ENCODE results near the gene ADPRS.

Gene ADPRS

DNA sequence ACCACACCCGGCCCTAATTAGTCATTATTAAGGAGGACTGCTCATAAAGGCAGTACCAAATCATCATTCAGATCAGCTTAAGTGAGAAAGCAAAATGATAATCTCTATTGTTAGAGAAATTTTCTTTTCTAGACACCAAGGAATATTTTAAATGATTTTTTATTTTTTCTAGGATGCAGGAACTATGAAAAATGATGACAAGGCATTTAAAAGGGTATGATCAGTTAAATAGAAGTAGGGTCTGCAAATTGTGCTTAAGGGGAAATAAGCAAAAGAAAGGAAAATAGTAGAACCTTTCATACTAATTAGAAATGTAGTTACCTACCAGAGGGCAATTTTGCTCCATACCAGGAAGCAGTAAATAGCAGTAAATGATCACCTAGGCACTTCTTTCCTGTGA, 26.4 kb upstream of the ADPRS start:
- no peak for TF ChIP-seq CTCF (IDR thresholded peaks at IDR 0.05; ENCODE audit: insufficient read depth, low read length, poor library complexity, severe bottlenecking)
- Histone ChIP-seq H3K36me3 (ENCODE audit: control insufficient read depth, insufficient read depth, low read length) (no peaks in the 10 kb centered on the region), H3K27me3 (replicated peaks; ENCODE audit: control insufficient read depth, insufficient read depth, low read length) (no peaks in the 10 kb centered on the region), H3K4me3 (replicated peaks; ENCODE audit: low read depth, low read length) (no peak overlapping the region)
- DNase-seq (ENCODE audit: extremely low read depth, insufficient read length) = no peak

GRCh38 chr1:36067871-36068270, 20.8 kb upstream of the ADPRS start:
- no peak overlapping the region for H3K4me3 ChIP-seq (replicated peaks; ENCODE audit: low read depth, low read length)
- no peaks in the 10 kb centered on the region for H3K36me3 ChIP-seq (ENCODE audit: control insufficient read depth, insufficient read depth, low read length)
- no peak for DNase-seq (ENCODE audit: extremely low read depth, insufficient read length)
- no peak for TF ChIP-seq CTCF (IDR thresholded peaks at IDR 0.05; ENCODE audit: insufficient read depth, low read length, poor library complexity, severe bottlenecking)
- H3K27me3 ChIP-seq (replicated peaks; ENCODE audit: control insufficient read depth, insufficient read depth, low read length) = no peaks in the 10 kb centered on the region

- TF ChIP-seq CTCF (IDR thresholded peaks at IDR 0.05; ENCODE audit: insufficient read depth, low read length, poor library complexity, severe bottlenecking) = no peak
- H3K36me3 ChIP-seq (ENCODE audit: control insufficient read depth, insufficient read depth, low read length) = no peaks in the 10 kb centered on the region
- no peak overlapping the region for H3K4me3 ChIP-seq (replicated peaks; ENCODE audit: low read depth, low read length)
- DNase-seq (ENCODE audit: extremely low read depth, insufficient read length) = no peak
- no peaks in the 10 kb centered on the region for H3K27me3 ChIP-seq (replicated peaks; ENCODE audit: control insufficient read depth, insufficient read depth, low read length)
These were observed 19.8 kb upstream of the ADPRS start for GRCh38 chr1:36068866-36069265.

- no peaks in the 10 kb centered on the region for H3K36me3 ChIP-seq (ENCODE audit: control insufficient read depth, insufficient read depth, low read length)
- DNase-seq (ENCODE audit: extremely low read depth, insufficient read length) = no peak
- no peaks in the 10 kb centered on the region for H3K27me3 ChIP-seq (replicated peaks; ENCODE audit: control insufficient read depth, insufficient read depth, low read length)
- no peak overlapping the region for H3K4me3 ChIP-seq (replicated peaks; ENCODE audit: low read depth, low read length)
- TF ChIP-seq CTCF (IDR thresholded peaks at IDR 0.05; ENCODE audit: insufficient read depth, low read length, poor library complexity, severe bottlenecking) = no peak
These were observed 18.3 kb upstream of the ADPRS start for GRCh38 chr1:36070349-36070748.

DNA sequence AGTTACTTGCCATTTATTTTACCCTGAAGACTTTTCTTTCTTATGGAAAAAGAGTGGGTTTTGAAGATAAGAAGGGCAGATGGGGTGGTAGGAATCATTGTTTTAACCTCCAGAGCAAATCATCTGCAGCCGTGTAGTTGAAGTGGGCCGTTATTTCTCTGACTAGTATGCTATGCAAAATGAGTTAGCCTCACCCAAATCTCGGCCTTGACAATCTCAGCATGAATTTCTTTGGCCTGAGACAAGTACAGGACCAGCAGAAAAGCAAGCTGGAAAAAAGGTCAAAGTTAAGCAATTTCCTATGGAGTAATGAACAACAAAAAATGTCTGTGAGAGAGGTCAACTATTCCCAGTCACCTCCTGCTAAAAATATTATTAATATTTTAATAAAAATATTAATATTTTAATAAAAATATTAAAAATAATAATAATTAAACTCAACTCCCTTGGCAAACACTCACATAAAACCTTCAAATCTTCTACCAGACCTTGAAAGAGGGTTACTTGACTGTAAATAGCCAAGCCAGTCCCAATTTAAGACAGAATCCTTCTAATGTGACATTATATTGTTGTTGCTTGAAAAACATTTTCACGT, 11.6 kb upstream of the ADPRS start:
- no peaks in the 10 kb centered on the region for H3K36me3 ChIP-seq (ENCODE audit: control insufficient read depth, insufficient read depth, low read length)
- DNase-seq (ENCODE audit: extremely low read depth, insufficient read length) = no peak
- no peak for TF ChIP-seq CTCF (IDR thresholded peaks at IDR 0.05; ENCODE audit: insufficient read depth, low read length, poor library complexity, severe bottlenecking)
- no peak overlapping the region for H3K4me3 ChIP-seq (replicated peaks; ENCODE audit: low read depth, low read length)
- no peaks in the 10 kb centered on the region for H3K27me3 ChIP-seq (replicated peaks; ENCODE audit: control insufficient read depth, insufficient read depth, low read length)

DNA sequence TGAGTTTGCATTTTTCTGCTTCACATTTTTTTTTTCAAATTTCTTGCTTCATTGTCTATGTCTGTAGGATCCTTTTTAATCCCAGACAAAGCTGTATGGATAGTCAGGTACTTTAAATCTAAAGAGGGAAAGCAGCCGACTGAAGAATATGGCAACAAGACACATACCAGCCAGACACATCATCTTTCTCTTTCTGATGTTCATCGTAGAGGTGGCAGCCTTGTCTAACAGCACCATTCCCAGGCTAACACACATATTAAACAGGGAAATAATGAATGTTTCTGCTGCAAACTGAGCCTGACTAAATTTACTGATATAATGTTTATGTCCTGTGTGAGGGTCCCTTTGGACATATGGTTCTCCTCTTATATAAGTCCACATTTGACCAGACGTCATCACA, 8.5 kb upstream of the ADPRS start:
- TF ChIP-seq CTCF (IDR thresholded peaks at IDR 0.05; ENCODE audit: insufficient read depth, low read length, poor library complexity, severe bottlenecking) = no peak
- no peak for DNase-seq (ENCODE audit: extremely low read depth, insufficient read length)
- H3K27me3 ChIP-seq (replicated peaks; ENCODE audit: control insufficient read depth, insufficient read depth, low read length) = no peaks in the 10 kb centered on the region
- no peak overlapping the region for H3K4me3 ChIP-seq (replicated peaks; ENCODE audit: low read depth, low read length)
- no peaks in the 10 kb centered on the region for H3K36me3 ChIP-seq (ENCODE audit: control insufficient read depth, insufficient read depth, low read length)
